Caco-2 (cell line): ENCODE results near the gene PGD. TPM values are rescaled to one million over a fixed set of nuclear protein-coding genes. Genes with fewer than 3 reads are reported as not detected.
A peak's percentile ranks its signal among the peaks of the same experiment; 100 is the strongest.
"Not testable (repeated sequence)": the region's sequence is repeated elsewhere in the genome, so short reads cannot be mapped to it uniquely, and the experiment has no call there.

Experiments
- BruUV-seq: library from RNA; stranded (reverse); fragments of 400-500 nt; replicated peaks from 2 replicates; lab custom pipeline; 2021; lab: Mats Ljungman, UMichigan
- CTCF ChIA-PET: fragments of 300-600 bp; sonication (Branson Sonifier 250); formaldehyde crosslinking; loops from one replicate; lab custom pipeline; 2022; ENCODE audit warnings: antibody characterized with exemption; lab: Charles Lee
- POLR2A ChIA-PET: fragments of 300-600 bp; sonication (Branson Sonifier 250); formaldehyde crosslinking; loops from one replicate; lab custom pipeline; 2022; ENCODE audit warnings: antibody characterized with exemption; lab: Charles Lee
- DNase-seq, 2 experiments: peaks; one replicate each; pipeline versions ENCODE4 v3.0.0 to v3.0.0-alpha.2; 2020 to 2022
- H3K27me3 ChIP-seq: replicated peaks from 2 replicates; pipeline ENCODE4 v1.6.0; 2011; ENCODE audit warnings: low read length; ENCODE audit not compliant: control insufficient read depth, insufficient read depth
- H3K36me3 ChIP-seq: 2 replicates; pipeline ENCODE4 v1.5.1; 2011; ENCODE audit warnings: low read length; ENCODE audit not compliant: control insufficient read depth, insufficient read depth
- H3K4me1 ChIP-seq: fragments of 250-450 bp; sonication (Bioruptor Pico); 2 replicates; pipeline ENCODE4 v1.5.1; 2020; ENCODE audit warnings: mild to moderate bottlenecking
- H3K4me3 ChIP-seq: 2 replicates; pipeline ENCODE4 v1.5.1; 2011; ENCODE audit warnings: low read depth, mild to moderate bottlenecking, control low read depth, low read length
- H3K9me3 ChIP-seq: fragments of 250-450 bp; sonication (Bioruptor Pico); 2 replicates; pipeline ENCODE4 v1.5.1; 2020; ENCODE audit warnings: mild to moderate bottlenecking, moderate library complexity
- H3K27ac Mint-ChIP-seq: one replicate; pipeline ENCODE4 v1.8.0; 2022; ENCODE audit warnings: mixed read lengths; ENCODE audit not compliant: unreplicated experiment
- H3K27me3 Mint-ChIP-seq: one replicate; pipeline ENCODE4 v1.8.0; 2022; ENCODE audit warnings: mixed read lengths; ENCODE audit not compliant: insufficient read depth, unreplicated experiment
- H3K36me3 Mint-ChIP-seq: one replicate; pipeline ENCODE4 v1.8.0; 2022; ENCODE audit warnings: mild to moderate bottlenecking, mixed read lengths; ENCODE audit not compliant: insufficient read depth, unreplicated experiment
- H3K4me1 Mint-ChIP-seq: one replicate; pipeline ENCODE4 v1.8.0; 2022; ENCODE audit warnings: low read depth, mixed read lengths; ENCODE audit not compliant: unreplicated experiment
- H3K4me3 Mint-ChIP-seq: one replicate; pipeline ENCODE4 v1.8.0; 2022; ENCODE audit warnings: mild to moderate bottlenecking, moderate library complexity, mixed read lengths; ENCODE audit not compliant: unreplicated experiment
- H3K9me3 Mint-ChIP-seq: one replicate; pipeline ENCODE4 v1.8.0; 2022; ENCODE audit warnings: mixed read lengths; ENCODE audit not compliant: unreplicated experiment
- CTCF ChIP-seq, 2 experiments: fragments of 200-600 bp in 1 of 2; IDR thresholded peaks; 1 replicate in 1 of 2; 2 replicates in 1 of 2; pipeline versions ENCODE4 v1.5.1 to v1.8.0; 2011 to 2022; ENCODE audit warnings: antibody characterized with exemption in 1 of 2, control low read depth in 1 of 2, inconsistent platforms in 1 of 2, low read depth in 1 of 2, low read length in 1 of 2, mild to moderate bottlenecking in 1 of 2, moderate library complexity in 1 of 2; ENCODE audit not compliant: insufficient read depth in 1 of 2, severe bottlenecking in 1 of 2, unreplicated experiment in 1 of 2
- intact Hi-C: fragments of 100-400 bp; cut with micrococcal nuclease; formaldehyde crosslinking; loops from one replicate; pipeline ENCODE4 v1.10.0; 2022; ENCODE audit not compliant: unreplicated experiment
- total RNA-seq: library from RNA; stranded (reverse); gene quantifications from 2 replicates; pipeline ENCODE4 v1.2.3, GENCODE V29; 2022

Gene PGD
- total RNA-seq, 1 experiment from 2014 or later = 215 TPM

GRCh38 chr1:10407201-10407600, 8.3 kb downstream of the PGD start:
- Mint-ChIP-seq H3K27ac (no peak overlapping the region), H3K36me3 (peaks cover 91% of the 10 kb centered on the region), H3K27me3 (no peaks in the 10 kb centered on the region), H3K9me3 (no peaks in the 10 kb centered on the region), H3K4me3 (no peak overlapping the region), H3K4me1 (no peaks in the 10 kb centered on the region)
- no peak for DNase-seq
- intact Hi-C loops = no loop called here
- H3K4me3 ChIP-seq = no peak overlapping the region
- H3K9me3 ChIP-seq = no peaks in the 10 kb centered on the region
- BruUV-seq = no TSS peak
- TF ChIP-seq CTCF (IDR thresholded peaks at IDR 0.05; ENCODE audit: insufficient read depth in 1 of 2, low read depth in 1 of 2, low read length in 1 of 2, severe bottlenecking in 1 of 2, unreplicated experiment in 1 of 2) = no peak
- POLR2A ChIA-PET = no interaction called here
- no peaks in the 10 kb centered on the region for H3K27me3 ChIP-seq
- H3K4me1 ChIP-seq = no peaks in the 10 kb centered on the region
- H3K36me3 ChIP-seq = peaks cover 3% of the 10 kb centered on the region
- CTCF ChIA-PET = no interaction called here

DNA sequence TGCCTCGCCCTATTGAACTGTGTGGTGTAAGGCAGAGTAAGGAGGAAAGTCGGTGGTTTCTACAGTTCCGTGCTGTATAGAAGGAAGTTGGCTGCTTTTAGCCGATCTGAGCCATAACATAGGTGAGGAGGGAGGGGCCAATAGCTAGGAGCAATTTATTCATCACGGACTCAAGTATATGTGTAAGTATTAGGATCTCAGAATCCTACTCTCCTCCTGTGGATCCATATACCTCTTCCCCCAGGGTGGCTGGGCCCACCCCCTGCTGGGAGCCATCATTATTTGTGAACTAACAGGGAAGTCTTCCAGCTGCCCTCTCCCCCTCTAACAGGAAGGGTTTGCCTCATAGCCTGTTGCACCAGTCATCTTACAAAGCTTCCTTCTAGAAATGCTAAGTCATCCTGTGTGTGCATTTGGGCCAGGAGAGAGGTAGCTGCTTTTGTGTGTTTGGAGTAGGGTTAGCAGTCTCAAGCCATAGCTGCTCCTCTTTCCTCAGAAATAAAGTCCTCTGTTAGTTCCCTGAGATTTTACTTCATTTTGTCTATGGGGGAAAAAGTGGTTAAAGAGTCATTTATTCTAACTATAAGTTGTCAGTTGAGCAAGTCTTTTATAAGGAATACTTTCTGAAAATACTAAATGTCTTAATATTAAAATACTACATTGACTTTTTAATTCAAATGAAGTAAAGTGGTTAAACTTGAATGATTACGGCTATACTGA, 16.5 kb downstream of the PGD start:
- no TSS peak for BruUV-seq
- H3K4me3 Mint-ChIP-seq = no peak overlapping the region
- H3K27me3 Mint-ChIP-seq = no peaks in the 10 kb centered on the region
- DNase-seq = peak in 1 of 2 experiments; percentile 9
- CTCF ChIA-PET = no interaction called here
- no peaks in the 10 kb centered on the region for H3K9me3 Mint-ChIP-seq
- H3K4me1 Mint-ChIP-seq = no peaks in the 10 kb centered on the region
- peaks cover 99% of the 10 kb centered on the region for H3K36me3 Mint-ChIP-seq
- Histone ChIP-seq H3K9me3 (no peaks in the 10 kb centered on the region), H3K4me1 (no peaks in the 10 kb centered on the region), H3K4me3 (no peak overlapping the region), H3K27me3 (no peaks in the 10 kb centered on the region), H3K36me3 (0 out of 2 replicates have a peak, but pooled peaks cover 3% of the 10 kb centered on the region)
- TF ChIP-seq CTCF (IDR thresholded peaks at IDR 0.05; ENCODE audit: insufficient read depth in 1 of 2, low read depth in 1 of 2, low read length in 1 of 2, severe bottlenecking in 1 of 2, unreplicated experiment in 1 of 2) = no peak
- peak overlapping the region; percentile 75 for H3K27ac Mint-ChIP-seq
- intact Hi-C loops = no loop called here
- POLR2A ChIA-PET = no interaction called here

GRCh38 chr1:10415967-10416366, 17.1 kb downstream of the PGD start:
- H3K4me1 Mint-ChIP-seq, CTCF ChIA-PET, H3K4me1 ChIP-seq, H3K36me3 ChIP-seq, H3K27me3 Mint-ChIP-seq, H3K9me3 ChIP-seq, H3K4me3 ChIP-seq, POLR2A ChIA-PET, H3K27ac Mint-ChIP-seq, H3K9me3 Mint-ChIP-seq, DNase-seq, BruUV-seq, H3K4me3 Mint-ChIP-seq, intact Hi-C loops, H3K27me3 ChIP-seq: not testable (repeated sequence)
- peaks cover 99% of the 10 kb centered on the region for H3K36me3 Mint-ChIP-seq

- CTCF ChIA-PET, H3K27me3 Mint-ChIP-seq, H3K4me1 ChIP-seq, H3K9me3 ChIP-seq, H3K4me1 Mint-ChIP-seq, H3K36me3 ChIP-seq, BruUV-seq, H3K27me3 ChIP-seq, intact Hi-C loops, DNase-seq, POLR2A ChIA-PET, H3K4me3 Mint-ChIP-seq, H3K9me3 Mint-ChIP-seq, H3K27ac Mint-ChIP-seq, H3K4me3 ChIP-seq: not testable (repeated sequence)
- peaks cover 79% of the 10 kb centered on the region for H3K36me3 Mint-ChIP-seq
Observed at GRCh38 chr1:10418741-10419140, 19.9 kb downstream of the PGD start.
